H1 (cell line): ENCODE measurements around the gene NSUN4. TPM values are rescaled to one million over a fixed set of nuclear protein-coding genes. Genes with fewer than 3 reads are reported as not detected.

ENCODE experiments used
- YY1 ChIP-seq: IDR thresholded peaks from 2 replicates; pipeline ENCODE4 v1.6.1; 2011; ENCODE audit warnings: low read depth, mild to moderate bottlenecking, low read length
- polyA plus RNA-seq, 7 experiments: library from polyadenylated mRNA; depleted of rRNA in 3 of 7; stranded (reverse) in 5 of 7; unstranded in 2 of 7; fragments of >200 nt in 5 of 7; fragments of 200-250 nt in 2 of 7; gene quantifications; 1 replicate in 5 of 7; 2 replicates in 1 of 7; 4 replicates in 1 of 7; pipeline versions ENCODE4 v1.2.1 to v1.2.3, GENCODE V29; 2011 to 2013; ENCODE audit warnings: missing spikeins in 2 of 7, mixed read lengths in 2 of 7
- total RNA-seq: library from RNA; stranded (reverse); fragmentation: NEBNext Ultra II Directional; extraction: Animal tissue kit (Norgen Biotek cat#: 25700); gene quantifications from 2 replicates; pipeline ENCODE4 v1.2.1, GENCODE V29; 2021
- TF ChIP-seq, protein P1 (sequence below): fragments of 300-600 bp; sonication (generic); IDR thresholded peaks from 2 replicates; pipeline ENCODE4 v1.7.1; 2012; ENCODE audit warnings: low read length, moderate library complexity, mild to moderate bottlenecking, inconsistent platforms; ENCODE audit not compliant: insufficient replicate concordance
- TF ChIP-seq, protein P2 (sequence below): IDR thresholded peaks from 2 replicates; pipeline ENCODE4 v1.6.1; 2012; ENCODE audit warnings: inconsistent platforms

NSUN4 gene
- total and polyA plus RNA-seq, 2 of the 8 experiments (the other 6 are each of a cell fraction or from before 2014, with no cell fraction given) = 9.7 to 15.7 TPM

DNA sequence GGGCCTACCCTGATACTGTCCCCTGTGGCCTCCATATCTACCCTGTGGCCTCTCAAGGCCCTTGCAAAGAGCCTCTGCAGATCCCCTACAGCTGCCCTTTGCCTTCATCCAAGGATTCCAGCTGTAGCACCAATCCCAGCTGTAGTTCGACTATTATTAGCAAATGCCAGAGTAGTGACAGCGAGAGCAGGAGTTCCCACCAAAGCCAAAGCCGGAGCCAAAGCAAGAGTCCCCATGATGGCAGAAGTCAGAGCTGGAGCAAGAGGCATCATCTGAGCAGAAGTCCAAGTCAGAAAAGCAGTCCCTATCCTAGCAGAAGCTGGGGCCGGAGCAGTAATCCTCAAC, 2.7 kb downstream of the NSUN4 start (continued):
- TF ChIP-seq, protein P1, sequence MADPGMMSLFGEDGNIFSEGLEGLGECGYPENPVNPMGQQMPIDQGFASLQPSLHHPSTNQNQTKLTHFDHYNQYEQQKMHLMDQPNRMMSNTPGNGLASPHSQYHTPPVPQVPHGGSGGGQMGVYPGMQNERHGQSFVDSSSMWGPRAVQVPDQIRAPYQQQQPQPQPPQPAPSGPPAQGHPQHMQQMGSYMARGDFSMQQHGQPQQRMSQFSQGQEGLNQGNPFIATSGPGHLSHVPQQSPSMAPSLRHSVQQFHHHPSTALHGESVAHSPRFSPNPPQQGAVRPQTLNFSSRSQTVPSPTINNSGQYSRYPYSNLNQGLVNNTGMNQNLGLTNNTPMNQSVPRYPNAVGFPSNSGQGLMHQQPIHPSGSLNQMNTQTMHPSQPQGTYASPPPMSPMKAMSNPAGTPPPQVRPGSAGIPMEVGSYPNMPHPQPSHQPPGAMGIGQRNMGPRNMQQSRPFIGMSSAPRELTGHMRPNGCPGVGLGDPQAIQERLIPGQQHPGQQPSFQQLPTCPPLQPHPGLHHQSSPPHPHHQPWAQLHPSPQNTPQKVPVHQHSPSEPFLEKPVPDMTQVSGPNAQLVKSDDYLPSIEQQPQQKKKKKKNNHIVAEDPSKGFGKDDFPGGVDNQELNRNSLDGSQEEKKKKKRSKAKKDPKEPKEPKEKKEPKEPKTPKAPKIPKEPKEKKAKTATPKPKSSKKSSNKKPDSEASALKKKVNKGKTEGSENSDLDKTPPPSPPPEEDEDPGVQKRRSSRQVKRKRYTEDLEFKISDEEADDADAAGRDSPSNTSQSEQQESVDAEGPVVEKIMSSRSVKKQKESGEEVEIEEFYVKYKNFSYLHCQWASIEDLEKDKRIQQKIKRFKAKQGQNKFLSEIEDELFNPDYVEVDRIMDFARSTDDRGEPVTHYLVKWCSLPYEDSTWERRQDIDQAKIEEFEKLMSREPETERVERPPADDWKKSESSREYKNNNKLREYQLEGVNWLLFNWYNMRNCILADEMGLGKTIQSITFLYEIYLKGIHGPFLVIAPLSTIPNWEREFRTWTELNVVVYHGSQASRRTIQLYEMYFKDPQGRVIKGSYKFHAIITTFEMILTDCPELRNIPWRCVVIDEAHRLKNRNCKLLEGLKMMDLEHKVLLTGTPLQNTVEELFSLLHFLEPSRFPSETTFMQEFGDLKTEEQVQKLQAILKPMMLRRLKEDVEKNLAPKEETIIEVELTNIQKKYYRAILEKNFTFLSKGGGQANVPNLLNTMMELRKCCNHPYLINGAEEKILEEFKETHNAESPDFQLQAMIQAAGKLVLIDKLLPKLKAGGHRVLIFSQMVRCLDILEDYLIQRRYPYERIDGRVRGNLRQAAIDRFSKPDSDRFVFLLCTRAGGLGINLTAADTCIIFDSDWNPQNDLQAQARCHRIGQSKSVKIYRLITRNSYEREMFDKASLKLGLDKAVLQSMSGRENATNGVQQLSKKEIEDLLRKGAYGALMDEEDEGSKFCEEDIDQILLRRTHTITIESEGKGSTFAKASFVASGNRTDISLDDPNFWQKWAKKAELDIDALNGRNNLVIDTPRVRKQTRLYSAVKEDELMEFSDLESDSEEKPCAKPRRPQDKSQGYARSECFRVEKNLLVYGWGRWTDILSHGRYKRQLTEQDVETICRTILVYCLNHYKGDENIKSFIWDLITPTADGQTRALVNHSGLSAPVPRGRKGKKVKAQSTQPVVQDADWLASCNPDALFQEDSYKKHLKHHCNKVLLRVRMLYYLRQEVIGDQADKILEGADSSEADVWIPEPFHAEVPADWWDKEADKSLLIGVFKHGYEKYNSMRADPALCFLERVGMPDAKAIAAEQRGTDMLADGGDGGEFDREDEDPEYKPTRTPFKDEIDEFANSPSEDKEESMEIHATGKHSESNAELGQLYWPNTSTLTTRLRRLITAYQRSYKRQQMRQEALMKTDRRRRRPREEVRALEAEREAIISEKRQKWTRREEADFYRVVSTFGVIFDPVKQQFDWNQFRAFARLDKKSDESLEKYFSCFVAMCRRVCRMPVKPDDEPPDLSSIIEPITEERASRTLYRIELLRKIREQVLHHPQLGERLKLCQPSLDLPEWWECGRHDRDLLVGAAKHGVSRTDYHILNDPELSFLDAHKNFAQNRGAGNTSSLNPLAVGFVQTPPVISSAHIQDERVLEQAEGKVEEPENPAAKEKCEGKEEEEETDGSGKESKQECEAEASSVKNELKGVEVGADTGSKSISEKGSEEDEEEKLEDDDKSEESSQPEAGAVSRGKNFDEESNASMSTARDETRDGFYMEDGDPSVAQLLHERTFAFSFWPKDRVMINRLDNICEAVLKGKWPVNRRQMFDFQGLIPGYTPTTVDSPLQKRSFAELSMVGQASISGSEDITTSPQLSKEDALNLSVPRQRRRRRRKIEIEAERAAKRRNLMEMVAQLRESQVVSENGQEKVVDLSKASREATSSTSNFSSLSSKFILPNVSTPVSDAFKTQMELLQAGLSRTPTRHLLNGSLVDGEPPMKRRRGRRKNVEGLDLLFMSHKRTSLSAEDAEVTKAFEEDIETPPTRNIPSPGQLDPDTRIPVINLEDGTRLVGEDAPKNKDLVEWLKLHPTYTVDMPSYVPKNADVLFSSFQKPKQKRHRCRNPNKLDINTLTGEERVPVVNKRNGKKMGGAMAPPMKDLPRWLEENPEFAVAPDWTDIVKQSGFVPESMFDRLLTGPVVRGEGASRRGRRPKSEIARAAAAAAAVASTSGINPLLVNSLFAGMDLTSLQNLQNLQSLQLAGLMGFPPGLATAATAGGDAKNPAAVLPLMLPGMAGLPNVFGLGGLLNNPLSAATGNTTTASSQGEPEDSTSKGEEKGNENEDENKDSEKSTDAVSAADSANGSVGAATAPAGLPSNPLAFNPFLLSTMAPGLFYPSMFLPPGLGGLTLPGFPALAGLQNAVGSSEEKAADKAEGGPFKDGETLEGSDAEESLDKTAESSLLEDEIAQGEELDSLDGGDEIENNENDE = no peak
- no peak for TF ChIP-seq YY1
- TF ChIP-seq, protein P2, sequence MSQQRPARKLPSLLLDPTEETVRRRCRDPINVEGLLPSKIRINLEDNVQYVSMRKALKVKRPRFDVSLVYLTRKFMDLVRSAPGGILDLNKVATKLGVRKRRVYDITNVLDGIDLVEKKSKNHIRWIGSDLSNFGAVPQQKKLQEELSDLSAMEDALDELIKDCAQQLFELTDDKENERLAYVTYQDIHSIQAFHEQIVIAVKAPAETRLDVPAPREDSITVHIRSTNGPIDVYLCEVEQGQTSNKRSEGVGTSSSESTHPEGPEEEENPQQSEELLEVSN = no peak
- TF ChIP-seq, all 59 proteins: peak for 0
